Neural cell (in vitro differentiated cells): ENCODE data around the gene DZIP1L. TPM values are rescaled to one million over a fixed set of nuclear protein-coding genes. Genes with fewer than 3 reads are reported as not detected.

Experiments
- H2AFZ ChIP-seq: fragments of 200-600, 300-800 bp; sonication (generic), shearing (Covaris generic); 2 replicates; pipeline ENCODE4 v1.6.0; 2014; ENCODE audit warnings: low read depth, mild to moderate bottlenecking, antibody characterized with exemption, low read length, moderate library complexity
- H3F3A ChIP-seq: fragments of 200-600 bp; shearing (Covaris generic); 2 replicates; pipeline ENCODE4 v1.6.1; 2016; ENCODE audit warnings: mild to moderate bottlenecking, moderate library complexity, mixed read lengths, antibody characterized with exemption, low read length; ENCODE audit not compliant: insufficient read depth, poor library complexity, severe bottlenecking
- H3K27ac ChIP-seq: fragments of 200-600, 300-800 bp; sonication (generic), shearing (Covaris generic); 2 replicates; pipeline ENCODE4 v1.5.1; 2014; ENCODE audit warnings: mild to moderate bottlenecking, low read length, moderate library complexity
- H3K27me3 ChIP-seq: fragments of 300-800, 200-600 bp; sonication (generic), shearing (Covaris generic); 2 replicates; pipeline ENCODE4 v1.6.0; 2014; ENCODE audit warnings: mild to moderate bottlenecking, low read depth, low read length, moderate library complexity; ENCODE audit not compliant: insufficient read depth
- H3K36me3 ChIP-seq: fragments of 300-800, 200-600 bp; sonication (generic), shearing (Covaris generic); 2 replicates; pipeline ENCODE4 v1.5.1; 2014; ENCODE audit warnings: mild to moderate bottlenecking, antibody characterized with exemption, low read length, moderate library complexity; ENCODE audit not compliant: insufficient read depth
- H3K4me2 ChIP-seq: fragments of 300-800, 200-600 bp; sonication (generic), shearing (Covaris generic); 2 replicates; pipeline ENCODE4 v1.6.0; 2014; ENCODE audit warnings: mild to moderate bottlenecking, low read length
- H3K4me3 ChIP-seq: fragments of 300-800, 200-600 bp; sonication (generic), shearing (Covaris generic); 2 replicates; pipeline ENCODE4 v1.5.1; 2014; ENCODE audit warnings: mild to moderate bottlenecking, low read length, moderate library complexity
- H3K79me2 ChIP-seq: fragments of 200-600 bp; shearing (Covaris generic); replicated peaks from 2 replicates; pipeline ENCODE4 v1.6.0; 2014; ENCODE audit warnings: mild to moderate bottlenecking, low read length, moderate library complexity; ENCODE audit not compliant: insufficient read depth
- H3K9ac ChIP-seq: fragments of 300-800, 200-600 bp; sonication (generic), shearing (Covaris generic); 2 replicates; pipeline ENCODE4 v1.6.1; 2016; ENCODE audit warnings: mild to moderate bottlenecking, low read length, mixed read lengths
- H3K9me2 ChIP-seq: fragments of 200-600 bp; shearing (Covaris generic); 2 replicates; pipeline ENCODE4 v1.6.1; 2016; ENCODE audit warnings: mild to moderate bottlenecking, low read length, mixed read lengths; ENCODE audit not compliant: insufficient read depth
- H3K9me3 ChIP-seq: fragments of 200-600, 300-800 bp; sonication (generic), shearing (Covaris generic); 2 replicates; pipeline ENCODE4 v1.6.1; 2016; ENCODE audit warnings: mild to moderate bottlenecking, mixed run types, low read length, moderate library complexity, mixed read lengths
- H4K20me1 ChIP-seq: fragments of 200-600 bp; shearing (Covaris generic); 2 replicates; pipeline ENCODE4 v1.6.1; 2016; ENCODE audit warnings: mild to moderate bottlenecking, mixed run types; ENCODE audit not compliant: insufficient read depth
- EP300 ChIP-seq: fragments of 450-650 bp; conservative IDR thresholded peaks from 2 replicates; pipeline ENCODE4 v1.6.1; 2014; ENCODE audit warnings: antibody characterized with exemption, mild to moderate bottlenecking, moderate library complexity; ENCODE audit not compliant: poor library complexity, severe bottlenecking
- EZH2 ChIP-seq: fragments of 200-600, 300-800 bp; shearing (Covaris generic), sonication (generic); IDR thresholded peaks from 2 replicates; pipeline ENCODE4 v1.6.1; 2014; ENCODE audit warnings: antibody characterized with exemption, low read length, borderline replicate concordance, mild to moderate bottlenecking; ENCODE audit not compliant: insufficient read depth, poor library complexity, severe bottlenecking
- MXI1 ChIP-seq: fragments of 450-650 bp; conservative IDR thresholded peaks from 2 replicates; pipeline ENCODE4 v1.6.1; 2014; ENCODE audit warnings: antibody characterized with exemption, mild to moderate bottlenecking; ENCODE audit not compliant: poor library complexity, severe bottlenecking
- POLR2AphosphoS5 ChIP-seq: IDR thresholded peaks from 2 replicates; pipeline ENCODE4 v1.6.1; 2012
- RAD21 ChIP-seq: fragments of 450-650 bp; conservative IDR thresholded peaks from 2 replicates; pipeline ENCODE4 v1.6.1; 2014; ENCODE audit warnings: antibody characterized with exemption, mild to moderate bottlenecking, moderate library complexity
- SMC3 ChIP-seq: fragments of 450-650 bp; conservative IDR thresholded peaks from 2 replicates; pipeline ENCODE4 v1.6.1; 2014; ENCODE audit warnings: antibody characterized with exemption, mild to moderate bottlenecking, moderate library complexity; ENCODE audit not compliant: poor library complexity
- TAF1 ChIP-seq: IDR thresholded peaks from 2 replicates; pipeline ENCODE4 v1.6.1; 2012; ENCODE audit warnings: low read depth
- polyA plus RNA-seq: library from polyadenylated mRNA; depleted of rRNA; stranded (reverse); fragments of >200 nt; gene quantifications from 2 replicates; pipeline ENCODE4 v1.2.3, GENCODE V29; 2014
- TF ChIP-seq, protein P1 (sequence below): IDR thresholded peaks from 2 replicates; pipeline ENCODE4 v1.6.1; 2012; ENCODE audit warnings: borderline replicate concordance
- TF ChIP-seq, protein P2 (sequence below): fragments of 450-650 bp; IDR thresholded peaks from 2 replicates; pipeline ENCODE4 v1.5.1; 2014; ENCODE audit warnings: antibody characterized with exemption, mild to moderate bottlenecking, moderate library complexity; ENCODE audit not compliant: poor library complexity, severe bottlenecking

DZIP1L gene
- polyA plus RNA-seq, 1 donor from 2014 or later, result 1.7 TPM

DNA sequence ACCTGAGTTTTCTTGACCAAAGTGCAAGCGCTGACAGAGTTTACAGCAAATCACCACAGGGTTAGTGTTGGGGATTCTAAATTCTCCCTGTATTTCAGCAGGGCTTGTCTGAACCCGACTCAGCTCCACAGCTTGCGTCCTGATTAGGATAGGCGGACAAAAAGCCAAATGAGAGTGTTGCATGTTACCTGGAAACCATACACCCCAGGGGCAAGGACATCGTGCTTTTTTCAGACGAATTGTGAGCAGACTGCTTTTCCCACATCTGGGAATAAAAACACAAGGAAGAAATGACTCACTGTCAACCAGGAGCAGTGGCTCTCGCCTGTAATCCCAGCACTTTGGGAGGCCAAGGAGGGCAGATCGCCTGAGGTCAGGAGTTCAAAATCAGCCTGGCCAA is 3.0 kb downstream of the DZIP1L start:
- Histone ChIP-seq H3K9ac (no peak overlapping the region), H3K27me3 (no peaks in the 10 kb centered on the region), H3K4me2 (no peak overlapping the region), H2AFZ (no peak overlapping the region), H3K4me3 (no peak overlapping the region), H3K36me3 (no peaks in the 10 kb centered on the region), H4K20me1 (no peaks in the 10 kb centered on the region), H3F3A (no peaks in the 10 kb centered on the region), H3K79me2 (peaks cover 6% of the 10 kb centered on the region), H3K9me2 (no peaks in the 10 kb centered on the region), H3K9me3 (no peaks in the 10 kb centered on the region), H3K27ac (no peak overlapping the region)
- TF ChIP-seq, protein P1, sequence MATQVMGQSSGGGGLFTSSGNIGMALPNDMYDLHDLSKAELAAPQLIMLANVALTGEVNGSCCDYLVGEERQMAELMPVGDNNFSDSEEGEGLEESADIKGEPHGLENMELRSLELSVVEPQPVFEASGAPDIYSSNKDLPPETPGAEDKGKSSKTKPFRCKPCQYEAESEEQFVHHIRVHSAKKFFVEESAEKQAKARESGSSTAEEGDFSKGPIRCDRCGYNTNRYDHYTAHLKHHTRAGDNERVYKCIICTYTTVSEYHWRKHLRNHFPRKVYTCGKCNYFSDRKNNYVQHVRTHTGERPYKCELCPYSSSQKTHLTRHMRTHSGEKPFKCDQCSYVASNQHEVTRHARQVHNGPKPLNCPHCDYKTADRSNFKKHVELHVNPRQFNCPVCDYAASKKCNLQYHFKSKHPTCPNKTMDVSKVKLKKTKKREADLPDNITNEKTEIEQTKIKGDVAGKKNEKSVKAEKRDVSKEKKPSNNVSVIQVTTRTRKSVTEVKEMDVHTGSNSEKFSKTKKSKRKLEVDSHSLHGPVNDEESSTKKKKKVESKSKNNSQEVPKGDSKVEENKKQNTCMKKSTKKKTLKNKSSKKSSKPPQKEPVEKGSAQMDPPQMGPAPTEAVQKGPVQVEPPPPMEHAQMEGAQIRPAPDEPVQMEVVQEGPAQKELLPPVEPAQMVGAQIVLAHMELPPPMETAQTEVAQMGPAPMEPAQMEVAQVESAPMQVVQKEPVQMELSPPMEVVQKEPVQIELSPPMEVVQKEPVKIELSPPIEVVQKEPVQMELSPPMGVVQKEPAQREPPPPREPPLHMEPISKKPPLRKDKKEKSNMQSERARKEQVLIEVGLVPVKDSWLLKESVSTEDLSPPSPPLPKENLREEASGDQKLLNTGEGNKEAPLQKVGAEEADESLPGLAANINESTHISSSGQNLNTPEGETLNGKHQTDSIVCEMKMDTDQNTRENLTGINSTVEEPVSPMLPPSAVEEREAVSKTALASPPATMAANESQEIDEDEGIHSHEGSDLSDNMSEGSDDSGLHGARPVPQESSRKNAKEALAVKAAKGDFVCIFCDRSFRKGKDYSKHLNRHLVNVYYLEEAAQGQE, result no peak
- no peak for TF ChIP-seq TAF1
- TF ChIP-seq POLR2AphosphoS5, result no peak
- no peak for TF ChIP-seq RAD21
- no peak for TF ChIP-seq MXI1
- TF ChIP-seq EZH2, result no peak
- no peak for TF ChIP-seq SMC3
- no peak for TF ChIP-seq EP300
- TF ChIP-seq, protein P2, sequence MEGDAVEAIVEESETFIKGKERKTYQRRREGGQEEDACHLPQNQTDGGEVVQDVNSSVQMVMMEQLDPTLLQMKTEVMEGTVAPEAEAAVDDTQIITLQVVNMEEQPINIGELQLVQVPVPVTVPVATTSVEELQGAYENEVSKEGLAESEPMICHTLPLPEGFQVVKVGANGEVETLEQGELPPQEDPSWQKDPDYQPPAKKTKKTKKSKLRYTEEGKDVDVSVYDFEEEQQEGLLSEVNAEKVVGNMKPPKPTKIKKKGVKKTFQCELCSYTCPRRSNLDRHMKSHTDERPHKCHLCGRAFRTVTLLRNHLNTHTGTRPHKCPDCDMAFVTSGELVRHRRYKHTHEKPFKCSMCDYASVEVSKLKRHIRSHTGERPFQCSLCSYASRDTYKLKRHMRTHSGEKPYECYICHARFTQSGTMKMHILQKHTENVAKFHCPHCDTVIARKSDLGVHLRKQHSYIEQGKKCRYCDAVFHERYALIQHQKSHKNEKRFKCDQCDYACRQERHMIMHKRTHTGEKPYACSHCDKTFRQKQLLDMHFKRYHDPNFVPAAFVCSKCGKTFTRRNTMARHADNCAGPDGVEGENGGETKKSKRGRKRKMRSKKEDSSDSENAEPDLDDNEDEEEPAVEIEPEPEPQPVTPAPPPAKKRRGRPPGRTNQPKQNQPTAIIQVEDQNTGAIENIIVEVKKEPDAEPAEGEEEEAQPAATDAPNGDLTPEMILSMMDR, result no peak

- Histone ChIP-seq H2AFZ (no peak overlapping the region), H3K9me2 (no peaks in the 10 kb centered on the region), H3K9ac (no peak overlapping the region), H3K4me2 (no peak overlapping the region), H3K27ac (no peak overlapping the region), H3K27me3 (no peaks in the 10 kb centered on the region), H3K79me2 (no peaks in the 10 kb centered on the region), H3K36me3 (no peaks in the 10 kb centered on the region), H3K9me3 (no peaks in the 10 kb centered on the region), H3K4me3 (no peak overlapping the region), H3F3A (no peaks in the 10 kb centered on the region), H4K20me1 (no peaks in the 10 kb centered on the region)
- TF ChIP-seq, protein P2, result no peak
- TF ChIP-seq, protein P1, result no peak
- TF ChIP-seq RAD21 (no peak), EP300 (no peak), EZH2 (no peak), SMC3 (no peak), TAF1 (no peak), MXI1 (no peak), POLR2AphosphoS5 (no peak)
Measured at GRCh38 chr3:138105598-138105997, 9.8 kb downstream of the DZIP1L start.
